GM19099 (cell line): ENCODE measurements around the gene ARMCX2.
A peak's percentile ranks its signal among the peaks of the same experiment; 100 is the strongest.

Source experiments
- POLR2A ChIP-seq: IDR thresholded peaks from 3 replicates; pipeline ENCODE4 v1.6.1; 2011; ENCODE audit warnings: low read depth; ENCODE audit not compliant: insufficient read length; ENCODE audit errors: extremely low read depth

The ARMCX2 gene

GRCh38 chrX:101639583-101639982, 20.1 kb downstream of the ARMCX2 start:
- no peak for TF ChIP-seq POLR2A

- TF ChIP-seq POLR2A, result no peak
These were observed 40.3 kb downstream of the ARMCX2 start for GRCh38 chrX:101619364-101619763.

- TF ChIP-seq POLR2A, result peak; percentile 62
These were observed 42.1 kb downstream of the ARMCX2 start, which contains the start of gene ARMCX6 for GRCh38 chrX:101617211-101618191. ARMCX6 (minus strand) TSS chrX:101618000; CDS start chrX:101616620, 1,380 bp downstream.

GRCh38 chrX:101605728-101606127, 53.9 kb downstream of the ARMCX2 start:
- no peak for TF ChIP-seq POLR2A
